GM21423 (cell line): ENCODE results near the gene SHC4.
"Not testable (repeated sequence)": the region's sequence is repeated elsewhere in the genome, so short reads cannot be mapped to it uniquely, and the experiment has no call there.

Experiments used
- ATAC-seq: cut with Tn5 transposase; IDR thresholded peaks from one replicate; pipeline ENCODE4 v1.9.1; 2021; ENCODE audit warnings: mild to moderate bottlenecking, moderate library complexity; ENCODE audit not compliant: unreplicated experiment

Gene SHC4

GRCh38 chr15:48802257-48802656 is 161.5 kb downstream of the SHC4 start:
- no peak for ATAC-seq

GRCh38 chr15:48800811-48801455 is 162.8 kb downstream of the SHC4 start:
- ATAC-seq = no peak

- no peak for ATAC-seq
These were observed 163.5 kb downstream of the SHC4 start for GRCh38 chr15:48800245-48800644.

- no peak for ATAC-seq
These were observed 165.4 kb downstream of the SHC4 start for GRCh38 chr15:48798319-48798718.

- ATAC-seq = peak; percentile 58
These were observed 166.8 kb downstream of the SHC4 start for GRCh38 chr15:48796930-48797329.

GRCh38 chr15:48796521-48796920 is 167.2 kb downstream of the SHC4 start:
- no peak for ATAC-seq

GRCh38 chr15:48795901-48796300 is 167.8 kb downstream of the SHC4 start:
- no peak for ATAC-seq

- peak; percentile 82 for ATAC-seq
These were observed 169.0 kb downstream of the SHC4 start for GRCh38 chr15:48794697-48795134.

GRCh38 chr15:48792408-48792807 is 171.3 kb downstream of the SHC4 start:
- ATAC-seq = no peak

GRCh38 chr15:48790466-48791115 is 173.1 kb downstream of the SHC4 start:
- not testable (repeated sequence) for ATAC-seq

- ATAC-seq = no peak
These were observed 178.0 kb downstream of the SHC4 start for GRCh38 chr15:48785712-48786111.

- no peak for ATAC-seq
These were observed 178.5 kb downstream of the SHC4 start for GRCh38 chr15:48785195-48785594.

GRCh38 chr15:48784756-48785155 is 179.0 kb downstream of the SHC4 start:
- ATAC-seq = no peak

- ATAC-seq = no peak
These were observed 180.8 kb downstream of the SHC4 start for GRCh38 chr15:48782911-48783310.

GRCh38 chr15:48781481-48782081 is 182.1 kb downstream of the SHC4 start:
- ATAC-seq = no peak

GRCh38 chr15:48781017-48781416 is 182.7 kb downstream of the SHC4 start:
- no peak for ATAC-seq

- no peak for ATAC-seq
These were observed 185.4 kb downstream of the SHC4 start for GRCh38 chr15:48778331-48778730.

GRCh38 chr15:48777645-48778330 is 185.9 kb downstream of the SHC4 start:
- ATAC-seq = no peak

- ATAC-seq = no peak
These were observed 188.2 kb downstream of the SHC4 start for GRCh38 chr15:48775546-48775945.

- ATAC-seq = no peak
These were observed 189.2 kb downstream of the SHC4 start for GRCh38 chr15:48774484-48774883.
